TTC549 (cell line): ENCODE results near the gene MICA.
"Not testable (repeated sequence)": the region's sequence is repeated elsewhere in the genome, so short reads cannot be mapped to it uniquely, and the experiment has no call there.

ENCODE experiments used
- FAIRE-seq: peaks from 2 replicates; lab custom pipeline; 2012; peaks lifted over from hg19 to GRCh38; lab: Jason Lieb, UNC

MICA gene

GRCh38 chr6:31414148-31414770 is 10.9 kb downstream of the MICA start:
- not testable (repeated sequence) for FAIRE-seq

- FAIRE-seq = no peak
Measured at GRCh38 chr6:31414771-31415265, 11.4 kb downstream of the MICA start.

GRCh38 chr6:31416394-31417014 is 13.1 kb downstream of the MICA start:
- no peak for FAIRE-seq

- no peak for FAIRE-seq
Measured at GRCh38 chr6:31418251-31418650, 14.9 kb downstream of the MICA start.

- FAIRE-seq = no peak
Measured at GRCh38 chr6:31419842-31420241, 16.4 kb downstream of the MICA start.

GRCh38 chr6:31420546-31420945 is 17.2 kb downstream of the MICA start:
- FAIRE-seq = no peak

GRCh38 chr6:31422587-31422986 is 19.2 kb downstream of the MICA start:
- no peak for FAIRE-seq

GRCh38 chr6:31423550-31423949 is 20.2 kb downstream of the MICA start:
- FAIRE-seq = no peak

- FAIRE-seq = no peak
Measured at GRCh38 chr6:31426395-31427354, 23.3 kb downstream of the MICA start.

- FAIRE-seq = no peak
Measured at GRCh38 chr6:31430449-31430848, 27.1 kb downstream of the MICA start.

- not testable (repeated sequence) for FAIRE-seq
Measured at GRCh38 chr6:31435051-31435450, 31.7 kb downstream of the MICA start.

GRCh38 chr6:31438222-31438621 is 34.8 kb downstream of the MICA start:
- FAIRE-seq = no peak

- FAIRE-seq = no peak
Measured at GRCh38 chr6:31438677-31439076, 35.3 kb downstream of the MICA start.

- FAIRE-seq = no peak
Measured at GRCh38 chr6:31441365-31442267, 38.2 kb downstream of the MICA start.

GRCh38 chr6:31446481-31446880 is 43.1 kb downstream of the MICA start:
- FAIRE-seq = no peak

GRCh38 chr6:31446999-31447789 is 43.8 kb downstream of the MICA start:
- not testable (repeated sequence) for FAIRE-seq

GRCh38 chr6:31450751-31451150 is 47.4 kb downstream of the MICA start:
- FAIRE-seq = no peak

GRCh38 chr6:31452859-31453258 is 49.5 kb downstream of the MICA start:
- no peak for FAIRE-seq

GRCh38 chr6:31453259-31453658 is 49.9 kb downstream of the MICA start:
- FAIRE-seq = no peak

GRCh38 chr6:31459864-31460263 is 56.5 kb downstream of the MICA start:
- not testable (repeated sequence) for FAIRE-seq
